Body of pancreas (tissue), 4 donors: ENCODE results near the gene MKRN3. TPM values are rescaled to one million over a fixed set of nuclear protein-coding genes. Genes with fewer than 3 reads are reported as not detected.
"Not testable (repeated sequence)": the region's sequence is repeated elsewhere in the genome, so short reads cannot be mapped to it uniquely, and the experiment has no call there.

Experiments used
- ATAC-seq: fragments of 150-250 bp; one replicate; pipeline ENCODE4 v1.9.1; 2016
- DNase-seq, 4 donors: peaks; one replicate each; pipeline ENCODE4 v3.0.0-alpha.2; 2019
- H3K27ac ChIP-seq, 4 donors: fragments of 200-600 bp; sonication (generic); 1 replicate in 3 of 4; 2 replicates in 1 of 4; pipeline versions ENCODE4 v1.5.1 to v1.6.1; 2016 to 2019; ENCODE audit warnings: mild to moderate bottlenecking in 1 of 4, mixed read lengths in 1 of 4, moderate library complexity in 1 of 4
- H3K27me3 ChIP-seq, 2 donors: fragments of 200-600 bp; sonication (generic); one replicate each; pipeline ENCODE4 v1.6.0; 2016; ENCODE audit warnings: mild to moderate bottlenecking in 1 of 2
- H3K36me3 ChIP-seq, 2 donors: fragments of 200-600 bp; sonication (generic); replicated peaks in 1 of 2; 2 replicates each; pipeline ENCODE4 v1.5.1; 2016; ENCODE audit warnings: low read depth in 2 of 2; ENCODE audit not compliant: insufficient read depth in 1 of 2
- H3K4me1 ChIP-seq: fragments of 200-600 bp; sonication (generic); one replicate; pipeline ENCODE4 v1.6.0; 2016
- H3K4me3 ChIP-seq, 2 donors: fragments of 200-600 bp; sonication (generic); 1 replicate in 1 of 2; 2 replicates in 1 of 2; pipeline ENCODE4 v1.5.1; 2016 to 2019
- H3K9me3 ChIP-seq, 3 donors: fragments of 200-600 bp; sonication (generic); 1 replicate in 2 of 3; 2 replicates in 1 of 3; pipeline ENCODE4 v1.5.1; 2016
- CTCF ChIP-seq, 7 experiments: fragments of 450-650 bp in 4 of 7; fragments of 200-600 bp in 3 of 7; sonication (generic) in 3 of 7; IDR thresholded peaks; one replicate each; pipeline ENCODE4 v1.5.1; 2016 to 2019; ENCODE audit warnings: antibody characterized with exemption in 7 of 7
- POLR2A ChIP-seq, 3 donors: fragments of 450-650 bp; IDR thresholded peaks; one replicate each; pipeline ENCODE4 v1.6.1; 2016; ENCODE audit warnings: antibody characterized with exemption in 3 of 3, mild to moderate bottlenecking in 2 of 3
- WGBS, 2 donors: methylation state at CpG; one replicate each; pipeline ENCODE4 v1.1.5; 2017; 5-methylcytosine and 5-hydroxymethylcytosine counted together
- intact Hi-C: fragments of 100-400 bp; cut with DNase I; formaldehyde crosslinking; loops from one replicate; pipeline ENCODE4 v1.15.1; 2023
- total RNA-seq, 2 donors: library from RNA; depleted of rRNA; stranded (reverse); fragments of >200 nt; gene quantifications; one replicate each; pipeline ENCODE4 v1.1.0, GENCODE V29; 2016

MKRN3 gene
- total RNA-seq, 2 donors from 2014 or later = 0.26 TPM; not detected in 1

GRCh38 chr15:23595368-23595767 is 29.9 kb downstream of the MKRN3 start:
- H3K27ac ChIP-seq = no peak overlapping the region
- DNase-seq (no peak), ATAC-seq (no peak)
- H3K4me1 ChIP-seq = no peaks in the 10 kb centered on the region
- WGBS, 2 donors = 49 to 59% methylated on average over 2 of the region's 2 CpGs
- H3K36me3 ChIP-seq = no peaks in the 10 kb centered on the region
- intact Hi-C loops = no loop called here
- no peaks in the 10 kb centered on the region for H3K27me3 ChIP-seq
- H3K4me3 ChIP-seq = no peak overlapping the region
- no peaks in the 10 kb centered on the region for H3K9me3 ChIP-seq
- no peak for TF ChIP-seq POLR2A (IDR thresholded peaks at IDR 0.05)
- TF ChIP-seq CTCF (IDR thresholded peaks at IDR 0.05) = no peak

- Histone ChIP-seq H3K4me3 (no peak overlapping the region), H3K27ac (no peak overlapping the region), H3K36me3 (no peaks in the 10 kb centered on the region), H3K9me3 (no peaks in the 10 kb centered on the region), H3K27me3 (no peaks in the 10 kb centered on the region), H3K4me1 (no peaks in the 10 kb centered on the region)
- intact Hi-C loops = no loop called here
- DNase-seq (no peak), ATAC-seq (no peak)
- TF ChIP-seq POLR2A (IDR thresholded peaks at IDR 0.05) (no peak), CTCF (IDR thresholded peaks at IDR 0.05) (no peak)
- 92 to 98% methylated on average over 5 of the region's 5 CpGs for WGBS, 2 donors
Observed at GRCh38 chr15:23596736-23597135, 31.3 kb downstream of the MKRN3 start.

GRCh38 chr15:23597278-23597677 is 31.8 kb downstream of the MKRN3 start:
- WGBS, 2 donors = 68 to 87% methylated on average over 13 to 14 of the region's 14 CpGs
- not testable (repeated sequence) for ATAC-seq

GRCh38 chr15:23599053-23599452 is 33.6 kb downstream of the MKRN3 start:
- Histone ChIP-seq H3K4me1 (no peaks in the 10 kb centered on the region), H3K27ac (no peak overlapping the region), H3K36me3 (no peaks in the 10 kb centered on the region), H3K27me3 (no peaks in the 10 kb centered on the region), H3K4me3 (no peak overlapping the region), H3K9me3 (no peaks in the 10 kb centered on the region)
- no peak for DNase-seq
- intact Hi-C loops = no loop called here
- ATAC-seq = no peak
- no peak for TF ChIP-seq POLR2A (IDR thresholded peaks at IDR 0.05)
- TF ChIP-seq CTCF (IDR thresholded peaks at IDR 0.05) = no peak
- WGBS, 2 donors = 77 to 83% methylated on average over 1 of the region's 1 CpG

More at GRCh38 chr15:23597278-23597677, 31.8 kb downstream of the MKRN3 start:
- H3K4me3 ChIP-seq, H3K27me3 ChIP-seq, H3K36me3 ChIP-seq, intact Hi-C loops, H3K4me1 ChIP-seq, DNase-seq, H3K27ac ChIP-seq, H3K9me3 ChIP-seq: not testable (repeated sequence)

GRCh38 chr15:23602124-23602523 is 36.6 kb downstream of the MKRN3 start:
- Histone ChIP-seq H3K27ac (no peak overlapping the region), H3K9me3 (no peaks in the 10 kb centered on the region), H3K4me1 (no peaks in the 10 kb centered on the region), H3K36me3 (no peaks in the 10 kb centered on the region), H3K4me3 (no peak overlapping the region), H3K27me3 (no peaks in the 10 kb centered on the region)
- no peak for TF ChIP-seq POLR2A (IDR thresholded peaks at IDR 0.05)
- no peak for TF ChIP-seq CTCF (IDR thresholded peaks at IDR 0.05)
- no peak for ATAC-seq
- intact Hi-C loops = no loop called here
- WGBS, 2 donors = 90 to 97% methylated on average over 4 to 6 of the region's 6 CpGs
- DNase-seq = no peak
